K562 (cell line): ENCODE results near the gene USP20. TPM values are rescaled to one million over a fixed set of nuclear protein-coding genes. Genes with fewer than 3 reads are reported as not detected.

ENCODE experiments used
- BRCA1 ChIP-seq, 2 experiments: fragments of 450-650 bp in 1 of 2; sonication (generic) in 1 of 2; formaldehyde crosslinking in 1 of 2; IDR thresholded peaks; 2 replicates each; pipeline versions ENCODE4 v1.5.0 to v1.6.1; 2017 to 2020; ENCODE audit warnings: mild to moderate bottlenecking in 1 of 2, missing genetic modification reagents in 1 of 2
- CTCF ChIP-seq, 3 experiments: IDR thresholded peaks in 2 of 3; conservative IDR thresholded peaks in 1 of 3; 2 replicates each; pipeline ENCODE4 v1.5.1; 2011 to 2012; ENCODE audit warnings: low read length in 3 of 3, mild to moderate bottlenecking in 3 of 3, control low read depth in 2 of 3, improper control_type of control experiment in 1 of 3, inconsistent platforms in 1 of 3, low read depth in 1 of 3, mixed read lengths in 1 of 3, moderate library complexity in 1 of 3; ENCODE audit not compliant: insufficient read depth in 2 of 3
- ELF1 ChIP-seq: fragments of 200-800 bp; sonication (Bioruptor generic); IDR thresholded peaks from 2 replicates; pipeline ENCODE4 v1.6.1; 2016; ENCODE audit warnings: missing genetic modification characterization, missing compliant biosample characterization
- ERF ChIP-seq: fragments of 450-650 bp; formaldehyde crosslinking; IDR thresholded peaks from 2 replicates; pipeline ENCODE4 v1.4.0; 2020; ENCODE audit warnings: mild to moderate bottlenecking, mixed read lengths
- HLTF ChIP-seq: fragments of 450-650 bp; IDR thresholded peaks from 2 replicates; pipeline ENCODE4 v1.6.1; 2016
- KLF13 ChIP-seq: fragments of 450-650 bp; IDR thresholded peaks from 2 replicates; pipeline ENCODE4 v1.6.1; 2016; ENCODE audit warnings: missing genetic modification characterization, low read depth, mild to moderate bottlenecking, missing compliant biosample characterization, moderate library complexity, borderline replicate concordance
- NKRF ChIP-seq: fragments of 450-650 bp; IDR thresholded peaks from 2 replicates; pipeline ENCODE4 v1.6.1; 2016; ENCODE audit warnings: borderline replicate concordance
- OTX1 ChIP-seq: fragments of 450-650 bp; formaldehyde crosslinking; IDR thresholded peaks from 2 replicates; pipeline ENCODE4 v1.4.0; 2022; ENCODE audit warnings: mild to moderate bottlenecking
- RFX5 ChIP-seq: IDR thresholded peaks from 2 replicates; pipeline ENCODE4 v1.6.1; 2011; ENCODE audit warnings: low read depth, mild to moderate bottlenecking, improper control_type of control experiment, low read length
- TCF7 ChIP-seq: sonication (generic); IDR thresholded peaks from 2 replicates; pipeline ENCODE4 v1.6.1; 2016; ENCODE audit warnings: antibody characterized with exemption, borderline replicate concordance
- THRA ChIP-seq: fragments of 450-650 bp; IDR thresholded peaks from 2 replicates; pipeline ENCODE4 v1.6.1; 2017; ENCODE audit warnings: mild to moderate bottlenecking, moderate library complexity
- TOE1 ChIP-seq, 2 experiments: fragments of 450-650 bp in 1 of 2; sonication (generic) in 1 of 2; formaldehyde crosslinking in 1 of 2; IDR thresholded peaks; 2 replicates each; pipeline versions ENCODE4 v1.7.1 to v1.8.0; 2016 to 2022; ENCODE audit warnings: borderline replicate concordance in 2 of 2, mild to moderate bottlenecking in 2 of 2, antibody characterized with exemption in 1 of 2, inconsistent platforms in 1 of 2, low read depth in 1 of 2, missing genetic modification reagents in 1 of 2, moderate library complexity in 1 of 2
- ZNF140 ChIP-seq: fragments of 250-450 bp; sonication (Bioruptor Pico); IDR thresholded peaks from 2 replicates; pipeline ENCODE4 v1.8.0; 2021; ENCODE audit warnings: moderate library complexity, mild to moderate bottlenecking, inconsistent platforms
- ZNF174 ChIP-seq: fragments of 250-450 bp; sonication (Bioruptor Pico); IDR thresholded peaks from 2 replicates; pipeline ENCODE4 v1.4.0; 2020; ENCODE audit warnings: mild to moderate bottlenecking
- ZNF239 ChIP-seq: fragments of 250-450 bp; sonication (Bioruptor Pico); IDR thresholded peaks from 2 replicates; pipeline ENCODE4 v1.4.0; 2020; ENCODE audit warnings: mild to moderate bottlenecking
- ZNF274 ChIP-seq: IDR thresholded peaks from 2 replicates; pipeline ENCODE4 v1.6.1; 2011; ENCODE audit warnings: low read depth, mild to moderate bottlenecking, low read length, moderate library complexity, borderline replicate concordance
- ZNF518B ChIP-seq: fragments of 250-450 bp; sonication (Bioruptor Pico); IDR thresholded peaks from 2 replicates; pipeline ENCODE4 v1.5.0; 2021; ENCODE audit warnings: mild to moderate bottlenecking, moderate library complexity
- polyA plus RNA-seq, 8 experiments: library from polyadenylated mRNA; depleted of rRNA in 4 of 8; stranded (reverse) in 5 of 8; unstranded in 3 of 8; fragments of >200 nt; fragmentation: Nextera tagmentation in 2 of 8; fragmentation: Illumina TruSeq in 1 of 8; extraction: Ambion mirVana in 2 of 8; extraction: Trizol in 1 of 8; gene quantifications; 2 replicates each; pipeline versions ENCODE4 v1.2.1 to v1.2.3, GENCODE V29; 2011 to 2014; ENCODE audit warnings: inconsistent platforms in 1 of 8, missing spikeins in 1 of 8
- total RNA-seq, 7 experiments: library from RNA; depleted of rRNA in 6 of 7; stranded (reverse); fragments of >200 nt in 6 of 7; fragmentation: Illumina TruSeq in 2 of 7; extraction: Trizol in 2 of 7; gene quantifications; 2 replicates each; pipeline versions ENCODE4 v1.2.1 to v1.2.3, GENCODE V29; 2011 to 2021; ENCODE audit warnings: low replicate concordance in 1 of 7

The USP20 gene
- total and polyA plus RNA-seq, 9 of the 15 experiments (the other 6 are each of a cell fraction or from before 2014, with no cell fraction given) = 1.9 to 136 (median 49.1) TPM

- TF ChIP-seq ZNF518B (CRISPR knock-in tag) (no peak), ZNF140 (no peak), HLTF (0 out of 2 replicates have a peak, but pooled peaks have one; percentile 38), TOE1 (IDR thresholded peaks at IDR 0.05; ENCODE audit: borderline replicate concordance) (no peak), TOE1 (CRISPR knock-in tag; IDR thresholded peaks at IDR 0.05; ENCODE audit: borderline replicate concordance, low read depth) (0 out of 2 replicates have a peak, but pooled peaks have one; percentile 20), OTX1 (CRISPR knock-in tag) (no peak), ZNF174 (CRISPR knock-in tag) (no peak), ERF (CRISPR knock-in tag) (0 out of 2 replicates have a peak, but pooled peaks have one; percentile 19), ZNF239 (CRISPR knock-in tag) (no peak), NKRF (peak; percentile 32; the same call in 1 of the 2 replicates), BRCA1 (IDR thresholded peaks at IDR 0.05) (no peak), BRCA1 (CRISPR knock-in tag; IDR thresholded peaks at IDR 0.05) (no peak), ZNF274 (no peak), TCF7 (no peak), THRA (no peak), RFX5 (no peak), CTCF (IDR thresholded peaks at IDR 0.05 in 2 of 3, conservative IDR thresholded peaks at IDR 0.05 in 1 of 3; ENCODE audit: insufficient read depth in 2 of 3, low read depth in 1 of 3, low read length in 3 of 3) (no peak), ELF1 (no peak), KLF13 (tag) (no peak)
Observed at GRCh38 chr9:129803676-129804060, 31.6 kb upstream of the USP20 start (continued).
